HG03469 (cell line): ENCODE results near the gene CXXC5.
"Not testable (repeated sequence)": the region's sequence is repeated elsewhere in the genome, so short reads cannot be mapped to it uniquely, and the experiment has no call there.

Experiments
- ATAC-seq: cut with Tn5 transposase; IDR thresholded peaks from one replicate; pipeline ENCODE4 v1.9.1; 2021; ENCODE audit warnings: mild to moderate bottlenecking, moderate library complexity, moderate number of reproducible peaks; ENCODE audit not compliant: unreplicated experiment

The CXXC5 gene

DNA sequence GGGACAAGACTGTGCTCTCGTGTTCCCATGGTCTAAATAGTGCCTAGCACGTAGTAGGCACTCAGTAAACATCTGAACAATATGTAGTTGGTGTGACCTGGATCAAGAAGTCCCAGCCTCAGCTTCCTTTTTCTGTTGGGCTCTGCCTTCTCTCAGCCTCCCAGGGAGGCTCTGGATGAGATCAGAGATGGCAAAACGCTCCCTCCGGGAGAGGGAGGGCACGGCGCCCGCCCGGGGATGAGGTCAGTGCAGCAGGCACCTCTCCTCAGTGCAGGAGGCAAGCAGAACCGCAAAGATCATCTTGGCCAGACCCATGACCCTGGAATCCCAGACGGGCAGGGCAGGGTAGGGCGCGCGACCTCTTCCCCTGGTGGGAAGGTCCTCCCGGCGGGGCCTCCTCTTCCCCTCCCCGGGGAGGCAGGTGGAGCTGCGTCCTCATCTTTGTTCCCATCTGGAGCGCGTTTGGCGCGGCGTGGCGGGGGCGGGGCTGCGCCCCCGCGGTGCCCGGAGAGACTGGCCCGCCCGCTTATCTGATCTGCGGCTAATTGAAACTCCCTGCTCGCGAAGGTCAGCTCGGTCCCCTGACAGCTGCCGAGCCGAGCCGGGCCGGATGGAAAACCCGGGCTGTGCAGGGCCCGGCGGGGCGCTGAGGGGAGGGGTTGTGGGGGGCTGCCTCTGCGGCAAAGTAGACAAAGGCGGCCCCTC, 60.9 kb downstream of the CXXC5 start:
- ATAC-seq: no peak

DNA sequence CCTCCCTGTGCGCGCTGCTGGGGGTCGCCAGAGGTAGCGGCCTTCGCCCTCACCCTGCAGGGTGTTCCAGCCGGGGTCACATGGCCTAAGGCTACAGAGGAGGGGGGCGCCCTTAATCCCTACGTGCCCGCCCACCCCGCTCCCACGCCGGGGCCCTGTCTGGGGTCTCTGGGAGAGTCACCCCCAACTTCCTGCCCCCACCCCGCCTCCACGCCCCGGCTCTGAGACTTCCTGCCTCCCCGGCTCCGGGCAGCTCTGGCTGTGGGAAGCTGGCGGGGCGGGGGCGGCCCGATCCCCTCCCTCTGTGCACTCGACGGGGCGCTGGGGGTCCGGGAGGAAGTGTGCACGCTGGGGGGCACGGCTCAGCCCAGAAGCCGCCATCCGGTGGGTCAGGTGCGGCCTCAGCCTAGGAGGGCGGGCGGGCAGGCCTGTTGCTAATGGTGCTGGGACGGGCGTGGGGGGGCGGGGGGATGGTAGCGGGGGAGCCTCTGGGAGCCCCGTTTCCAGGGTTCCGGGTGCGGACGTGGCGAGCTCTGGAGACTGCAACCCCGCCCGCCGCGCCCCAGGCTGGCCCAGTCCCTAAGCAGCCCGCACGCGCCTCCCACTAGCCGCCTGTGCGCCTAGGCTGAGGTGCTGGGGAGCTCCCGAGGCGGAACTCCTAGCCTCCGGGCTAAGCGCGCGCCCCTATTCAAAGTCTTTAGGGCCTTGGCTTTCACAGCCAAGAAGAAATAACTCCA, 61.6 kb downstream of the CXXC5 start:
- ATAC-seq: no peak

DNA sequence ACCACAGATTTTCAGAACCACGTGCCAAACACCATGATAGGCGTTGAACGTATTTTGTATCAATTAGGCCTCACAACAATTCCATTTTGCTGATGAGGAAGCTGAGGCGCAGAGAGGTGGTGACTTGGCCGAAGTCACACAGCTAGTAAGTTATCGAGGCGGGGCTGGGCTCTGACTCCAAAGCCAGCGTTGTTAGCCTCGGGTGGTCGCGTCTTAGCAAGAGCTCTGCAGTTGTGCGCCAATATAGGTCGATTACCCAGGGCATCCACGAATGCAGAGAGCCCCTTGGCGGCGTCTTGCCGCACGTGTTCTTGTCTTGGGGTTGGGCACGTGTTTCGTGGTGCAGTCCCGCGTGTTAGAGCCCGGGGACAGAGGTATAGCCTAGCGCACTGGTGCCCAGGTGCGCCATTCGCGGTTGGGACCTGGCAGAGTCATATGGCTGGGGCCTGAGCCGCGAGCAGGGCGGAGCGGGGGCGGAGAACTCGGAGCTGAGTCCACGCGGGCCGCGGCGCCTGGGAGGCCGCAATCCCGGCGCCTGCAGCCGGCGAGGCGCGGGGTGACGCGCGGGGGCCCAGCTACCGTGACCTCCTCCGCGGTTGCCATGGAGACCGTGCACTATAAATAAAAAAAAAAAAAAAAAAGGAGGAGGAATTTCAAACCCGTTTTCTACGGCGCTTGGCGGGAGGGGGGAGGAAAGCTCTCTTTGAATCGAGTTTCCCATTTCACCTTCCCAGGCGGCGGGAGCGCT, 62.3 kb downstream of the CXXC5 start:
- ATAC-seq: no peak

DNA sequence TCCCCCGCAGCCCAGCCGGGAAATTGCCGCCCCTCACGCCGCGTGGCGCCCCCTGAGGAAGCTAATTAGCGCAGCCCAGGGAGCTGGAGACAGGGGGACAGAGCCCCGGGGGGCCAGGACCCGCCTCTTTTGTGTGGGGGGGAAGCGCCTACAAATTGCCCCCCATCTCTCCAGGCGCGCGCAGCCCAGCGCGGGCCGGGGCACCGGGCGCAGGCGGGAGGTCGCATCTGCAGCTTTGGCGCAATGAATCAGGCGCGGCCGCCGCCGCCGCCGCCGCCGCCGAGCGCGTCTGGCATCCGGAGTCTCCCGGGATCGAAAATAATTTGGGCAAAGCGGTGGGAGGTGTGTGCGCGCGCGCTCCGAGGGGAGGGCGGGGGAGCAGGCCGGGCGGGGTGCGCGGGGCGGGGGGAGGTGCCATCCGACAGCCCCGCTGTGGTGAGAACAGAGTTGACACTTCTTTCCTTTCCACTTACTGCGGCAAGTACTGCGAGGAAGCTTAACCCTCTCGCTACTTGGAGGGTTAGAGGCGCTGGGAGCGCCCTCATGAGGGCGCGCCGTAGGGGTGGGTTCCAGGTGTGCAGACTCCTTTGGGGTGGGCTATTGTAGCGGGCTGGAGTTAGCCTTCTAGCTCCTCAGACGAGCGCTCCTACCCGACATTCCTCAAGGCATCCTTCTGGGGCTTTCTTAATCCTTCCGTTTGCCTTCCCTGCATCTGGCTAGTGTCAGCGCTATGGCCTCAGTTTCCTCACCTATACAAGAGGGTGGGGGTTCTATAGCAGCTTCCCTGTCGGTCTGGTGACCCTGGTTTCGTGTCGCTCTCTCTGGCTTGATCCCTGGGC, 63.1 kb downstream of the CXXC5 start:
- ATAC-seq: no peak

DNA sequence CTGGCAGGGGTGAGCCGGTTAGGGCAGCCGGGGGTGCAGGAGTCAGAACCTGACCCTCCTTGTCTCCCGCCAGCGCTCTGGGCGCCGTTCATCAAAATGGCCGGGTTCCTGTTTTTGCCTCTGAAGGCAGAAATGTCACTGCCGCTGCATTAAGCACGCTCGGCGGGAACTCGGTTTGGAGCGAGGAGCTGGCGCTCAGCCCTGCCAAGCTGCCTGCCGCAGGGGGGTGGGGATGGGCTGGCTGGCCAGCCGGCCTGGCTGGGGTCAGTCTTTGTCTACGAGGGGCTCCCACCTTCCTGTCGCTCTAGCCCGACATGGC, 63.7 kb downstream of the CXXC5 start:
- no peak for ATAC-seq

DNA sequence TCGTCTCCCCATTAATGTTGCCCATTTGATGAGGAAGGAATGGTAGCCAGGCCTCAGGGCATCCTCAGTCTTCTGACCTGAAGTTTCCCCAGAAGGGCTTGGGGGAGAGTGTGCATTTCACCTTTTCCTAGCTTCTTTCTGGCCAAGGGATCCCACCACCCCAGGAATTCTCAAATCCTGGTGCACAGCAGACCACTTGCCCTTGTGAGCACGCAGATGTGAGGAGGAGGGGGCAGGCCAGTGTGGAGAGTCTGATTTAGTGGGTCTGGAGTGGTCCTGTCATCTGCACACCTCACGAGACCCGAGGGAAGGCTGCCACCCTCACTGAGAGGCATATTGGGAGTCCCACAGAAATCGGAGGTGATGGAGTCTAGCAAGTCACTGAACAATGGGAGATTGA, 64.3 kb downstream of the CXXC5 start:
- no peak for ATAC-seq

DNA sequence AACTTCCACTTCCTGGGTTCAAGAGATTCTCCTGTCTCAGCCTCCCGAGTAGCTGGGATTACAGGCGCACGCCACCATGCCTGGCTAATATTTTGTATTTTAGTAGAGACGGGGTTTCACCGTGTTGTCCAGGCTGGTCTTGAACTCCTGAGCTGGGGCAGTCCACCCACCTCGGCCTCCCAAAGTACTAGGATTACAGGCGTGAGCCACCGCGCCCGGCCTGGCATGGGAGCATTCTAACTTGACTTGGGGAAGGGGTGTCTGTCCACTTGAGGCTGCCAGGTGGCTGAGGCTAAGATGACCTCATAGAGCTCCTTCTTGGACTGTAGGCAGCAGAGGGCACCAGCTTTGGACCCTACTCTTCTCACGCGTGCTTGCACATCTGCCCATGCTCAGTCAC, 65.7 kb downstream of the CXXC5 start:
- ATAC-seq: not testable (repeated sequence)

DNA sequence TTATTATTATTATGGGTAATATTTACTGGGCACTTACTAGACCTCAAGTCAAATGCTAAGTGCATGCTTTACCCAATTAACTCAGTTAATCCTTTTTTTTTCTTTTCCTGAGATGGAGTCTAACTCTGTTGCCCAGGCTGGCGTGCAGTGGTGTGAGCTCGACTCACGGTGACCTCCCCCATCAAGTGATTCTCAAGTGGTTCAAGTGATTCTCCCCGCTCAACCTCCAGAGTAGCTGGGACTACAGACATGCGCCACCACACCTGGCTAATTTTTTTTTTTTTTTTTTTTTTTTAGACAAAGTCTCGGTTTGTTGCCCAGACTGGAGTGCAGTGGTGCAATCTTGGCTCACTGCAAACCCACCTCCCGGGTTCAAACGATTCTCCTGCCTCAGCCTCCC, 69.1 kb downstream of the CXXC5 start:
- no peak for ATAC-seq

DNA sequence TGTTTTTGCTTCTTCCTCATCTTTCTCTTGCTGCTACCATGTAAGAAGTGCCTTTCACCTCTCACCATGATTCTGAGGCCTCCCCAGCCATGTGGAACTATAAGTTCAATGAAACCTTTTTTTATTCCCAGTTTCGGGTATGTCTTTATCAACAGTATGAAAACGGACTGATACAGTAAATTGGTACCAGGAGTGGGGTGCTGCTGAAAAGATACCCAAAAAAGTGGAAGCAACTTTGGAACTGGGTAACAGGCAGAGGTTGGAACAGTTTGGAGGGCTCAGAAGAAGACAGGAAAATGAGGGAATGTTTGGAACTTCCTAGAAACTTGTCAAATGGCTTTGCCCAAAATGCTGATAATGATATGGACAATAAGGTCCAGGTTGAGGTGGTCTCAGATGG, 70.3 kb downstream of the CXXC5 start:
- not testable (repeated sequence) for ATAC-seq

DNA sequence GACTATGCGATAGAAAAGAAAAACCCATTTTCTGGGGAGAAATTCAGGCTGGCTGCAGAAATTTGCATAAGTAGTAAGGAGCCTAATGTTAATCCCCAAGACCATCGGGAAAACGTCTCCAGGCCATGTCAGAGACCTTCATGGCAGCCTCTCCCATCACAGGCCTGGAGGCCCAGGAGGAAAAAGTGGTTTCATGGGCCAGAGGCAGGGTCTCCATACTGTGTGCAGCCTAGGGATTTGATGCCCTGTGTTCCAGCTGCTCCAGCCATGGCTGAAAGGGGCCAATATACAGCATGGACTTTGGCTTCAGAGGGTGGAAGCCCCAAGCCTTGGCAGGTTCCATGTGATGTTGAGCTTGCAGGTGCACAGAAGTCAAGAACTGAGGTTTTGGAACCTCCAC, 71.8 kb downstream of the CXXC5 start:
- ATAC-seq: not testable (repeated sequence)

DNA sequence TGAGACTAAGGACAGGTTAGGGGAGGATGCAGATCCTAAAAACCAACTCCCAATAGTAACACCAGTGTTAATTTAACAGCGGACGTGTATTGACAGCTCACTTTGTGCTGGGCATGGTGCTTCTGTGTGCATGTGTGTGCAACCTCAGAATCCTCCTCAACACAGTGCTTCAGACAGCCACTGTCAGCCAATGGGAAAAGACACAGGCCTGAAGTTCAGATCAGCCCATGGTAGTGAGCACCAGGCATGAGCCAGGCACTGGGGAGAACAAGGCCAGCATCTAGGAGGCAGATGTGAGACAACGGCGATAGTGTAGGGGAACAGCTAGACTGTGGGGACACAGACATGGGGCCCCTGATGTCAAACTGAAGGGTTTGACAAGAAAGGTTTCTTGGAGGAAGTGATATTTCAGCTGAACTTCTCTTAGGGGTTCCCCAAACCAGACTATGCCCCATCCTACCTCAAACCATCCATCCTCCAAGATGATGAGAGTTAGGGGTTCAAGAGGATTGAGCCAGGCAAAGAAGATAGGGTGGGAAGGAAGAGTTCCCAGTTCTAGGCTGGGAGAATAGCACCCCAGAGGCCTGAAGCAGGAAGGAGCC, 75.9 kb downstream of the CXXC5 start:
- no peak for ATAC-seq

DNA sequence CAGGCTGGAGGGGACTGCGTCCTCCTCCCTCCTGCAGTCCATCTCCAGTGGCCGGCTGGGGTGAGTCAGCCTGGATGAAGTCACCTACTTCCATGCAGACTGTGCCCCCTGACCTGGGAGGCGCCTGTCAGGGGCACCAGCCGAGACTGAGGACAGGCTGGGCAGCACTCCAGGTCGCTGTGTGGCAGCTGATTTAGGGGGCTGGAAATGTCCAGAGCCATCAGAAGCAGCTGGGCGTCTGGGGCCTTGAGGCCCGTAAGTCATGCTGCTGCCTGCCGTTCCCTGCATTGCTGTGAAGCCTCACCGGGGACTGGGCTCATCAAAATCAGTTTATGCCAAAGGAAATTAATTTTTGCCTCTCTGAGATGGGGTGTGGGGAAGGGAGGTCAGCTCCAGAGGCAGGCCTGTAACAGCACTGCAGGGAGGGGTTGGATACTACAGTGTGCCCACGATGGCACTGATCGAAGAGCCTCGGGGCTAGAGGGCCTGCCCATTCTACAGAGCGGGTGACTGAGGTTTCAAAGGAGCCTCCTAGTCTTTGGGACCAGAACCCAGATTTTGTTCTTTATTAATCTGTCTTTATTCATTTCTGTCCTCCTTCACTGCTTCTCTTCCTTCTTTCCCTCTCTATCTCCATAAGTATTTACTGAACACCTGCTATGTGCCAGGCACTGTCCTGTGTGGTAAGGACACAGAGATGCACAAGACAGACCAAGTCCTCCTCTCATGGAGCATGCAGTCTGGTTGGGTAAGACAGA, 77.1 kb downstream of the CXXC5 start:
- no peak for ATAC-seq

DNA sequence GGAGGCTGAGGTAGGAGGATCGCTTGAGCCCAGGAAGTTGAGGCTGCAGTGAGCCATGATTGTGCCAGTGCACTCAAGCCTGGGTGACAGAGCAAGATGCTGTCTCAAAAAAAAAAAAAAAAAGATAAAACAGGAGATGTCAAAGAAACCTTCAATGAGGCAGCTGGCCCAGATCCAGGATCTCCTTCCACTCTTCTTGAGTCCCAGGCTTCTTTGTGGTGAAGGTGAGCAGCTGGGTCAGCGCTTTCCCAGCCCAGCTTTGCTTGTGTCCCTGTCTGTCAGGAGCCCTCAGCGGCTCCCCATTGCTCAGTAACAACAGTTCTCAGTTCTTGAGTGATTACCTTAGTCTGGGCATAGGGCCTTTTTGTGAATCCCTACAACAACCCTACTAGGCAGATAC, 78.1 kb downstream of the CXXC5 start:
- no peak for ATAC-seq

DNA sequence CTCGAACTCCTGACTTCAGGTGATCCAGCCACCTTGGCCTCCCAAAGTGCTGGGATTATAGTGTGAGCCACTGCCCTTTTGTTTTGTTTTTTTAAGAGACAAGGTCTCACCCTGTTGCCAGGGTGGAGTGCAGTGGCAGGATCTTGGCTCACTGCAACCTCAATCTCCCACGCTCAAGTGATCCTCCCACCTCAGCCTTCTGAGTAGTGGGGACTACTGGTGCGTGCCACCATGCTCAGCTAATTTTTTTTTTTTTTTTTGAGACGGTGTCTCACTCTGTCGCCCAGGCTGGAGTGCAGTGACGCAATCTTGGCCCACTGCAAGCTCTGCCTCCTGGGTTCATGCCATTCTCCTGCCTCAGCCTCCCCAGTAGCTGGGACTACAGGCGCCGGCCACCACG, 79.5 kb downstream of the CXXC5 start:
- peak; percentile 67 for ATAC-seq

DNA sequence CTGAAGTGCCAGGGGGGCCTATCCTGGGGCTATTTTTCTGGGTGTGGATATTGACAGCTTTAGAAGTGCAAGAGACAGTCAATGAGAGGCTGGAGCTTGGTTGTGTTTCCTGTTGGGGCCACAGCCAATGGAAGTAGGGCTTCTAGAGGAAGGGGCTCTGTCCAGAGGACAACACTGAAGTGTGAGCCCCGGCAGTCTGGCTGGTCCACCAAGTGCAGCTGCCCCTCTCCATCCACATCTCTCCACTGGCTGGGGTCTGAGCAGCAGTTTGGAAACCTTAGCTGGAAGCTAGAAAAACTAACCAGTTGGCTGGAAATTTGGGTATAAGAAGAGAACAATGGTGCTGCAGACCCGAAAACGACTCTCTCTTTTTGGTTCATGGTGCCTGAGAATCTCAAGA, 83.1 kb downstream of the CXXC5 start:
- ATAC-seq: no peak

DNA sequence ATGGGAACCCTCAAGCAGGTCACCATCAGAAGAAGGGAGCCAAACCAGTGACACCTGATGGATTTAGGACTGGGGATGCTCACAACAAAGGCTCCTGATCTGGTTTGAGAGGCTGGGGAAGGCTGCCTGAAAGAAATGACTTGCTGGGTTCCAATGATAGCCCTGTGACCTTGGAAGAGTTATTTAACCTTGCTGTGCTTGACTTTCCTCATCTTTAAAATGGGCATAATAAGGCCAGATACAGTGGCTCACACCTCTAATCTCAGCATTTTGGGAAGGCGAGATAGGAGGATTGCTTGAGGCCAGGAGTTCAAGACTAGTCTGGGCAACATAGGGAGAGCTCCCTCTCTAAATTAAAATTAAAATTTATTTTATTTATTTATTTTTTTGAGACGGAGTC, 83.9 kb downstream of the CXXC5 start:
- ATAC-seq: no peak

DNA sequence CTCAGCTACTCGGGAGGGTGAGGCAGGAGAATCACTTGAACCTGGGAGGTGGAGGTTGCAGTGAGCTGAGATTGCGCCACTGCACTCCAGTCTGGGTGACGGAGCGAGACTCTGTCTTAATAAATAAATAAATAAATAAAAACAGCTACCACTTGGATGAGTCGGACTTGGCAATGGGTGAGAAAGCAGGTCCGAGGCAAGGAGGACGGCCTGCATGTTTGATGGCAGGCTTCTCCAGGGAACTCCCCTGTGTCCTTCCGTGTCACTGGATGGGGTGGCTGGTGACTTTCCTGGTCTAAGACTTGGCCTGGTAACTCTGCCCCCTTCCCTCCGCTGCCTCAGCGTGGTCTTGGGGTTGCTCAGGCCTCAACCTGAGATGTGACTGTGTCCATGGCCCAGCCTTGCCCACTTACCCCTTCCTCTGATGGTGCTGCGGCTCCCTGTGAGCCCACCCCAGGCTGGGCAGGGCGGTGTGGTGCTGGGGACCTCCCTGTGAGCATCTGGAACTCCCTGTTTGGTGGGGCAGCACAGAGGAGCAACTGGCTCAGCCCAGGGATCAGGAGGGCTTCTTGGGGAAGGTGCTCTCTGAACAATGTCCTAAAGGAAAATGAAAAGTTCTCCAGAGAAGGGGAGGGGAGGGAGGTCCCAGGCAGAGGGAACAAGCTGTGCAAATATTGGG, 85.0 kb downstream of the CXXC5 start:
- ATAC-seq: no peak
